Caco-2 (cell line): ENCODE data around the gene ITPRIPL2. TPM values are rescaled to one million over a fixed set of nuclear protein-coding genes. Genes with fewer than 3 reads are reported as not detected.

Experiments used
- BruUV-seq: library from RNA; stranded (reverse); fragments of 400-500 nt; replicated peaks from 2 replicates; lab custom pipeline; 2021; lab: Mats Ljungman, UMichigan
- CTCF ChIA-PET: fragments of 300-600 bp; sonication (Branson Sonifier 250); formaldehyde crosslinking; loops from one replicate; lab custom pipeline; 2022; ENCODE audit warnings: antibody characterized with exemption; lab: Charles Lee
- POLR2A ChIA-PET: fragments of 300-600 bp; sonication (Branson Sonifier 250); formaldehyde crosslinking; loops from one replicate; lab custom pipeline; 2022; ENCODE audit warnings: antibody characterized with exemption; lab: Charles Lee
- DNase-seq, 2 experiments: peaks; one replicate each; pipeline versions ENCODE4 v3.0.0 to v3.0.0-alpha.2; 2020 to 2022
- H3K27me3 ChIP-seq: replicated peaks from 2 replicates; pipeline ENCODE4 v1.6.0; 2011; ENCODE audit warnings: low read length; ENCODE audit not compliant: control insufficient read depth, insufficient read depth
- H3K36me3 ChIP-seq: 2 replicates; pipeline ENCODE4 v1.5.1; 2011; ENCODE audit warnings: low read length; ENCODE audit not compliant: control insufficient read depth, insufficient read depth
- H3K4me1 ChIP-seq: fragments of 250-450 bp; sonication (Bioruptor Pico); 2 replicates; pipeline ENCODE4 v1.5.1; 2020; ENCODE audit warnings: mild to moderate bottlenecking
- H3K4me3 ChIP-seq: 2 replicates; pipeline ENCODE4 v1.5.1; 2011; ENCODE audit warnings: low read depth, mild to moderate bottlenecking, control low read depth, low read length
- H3K9me3 ChIP-seq: fragments of 250-450 bp; sonication (Bioruptor Pico); 2 replicates; pipeline ENCODE4 v1.5.1; 2020; ENCODE audit warnings: mild to moderate bottlenecking, moderate library complexity
- H3K27ac Mint-ChIP-seq: one replicate; pipeline ENCODE4 v1.8.0; 2022; ENCODE audit warnings: mixed read lengths; ENCODE audit not compliant: unreplicated experiment
- H3K27me3 Mint-ChIP-seq: one replicate; pipeline ENCODE4 v1.8.0; 2022; ENCODE audit warnings: mixed read lengths; ENCODE audit not compliant: insufficient read depth, unreplicated experiment
- H3K36me3 Mint-ChIP-seq: one replicate; pipeline ENCODE4 v1.8.0; 2022; ENCODE audit warnings: mild to moderate bottlenecking, mixed read lengths; ENCODE audit not compliant: insufficient read depth, unreplicated experiment
- H3K4me1 Mint-ChIP-seq: one replicate; pipeline ENCODE4 v1.8.0; 2022; ENCODE audit warnings: low read depth, mixed read lengths; ENCODE audit not compliant: unreplicated experiment
- H3K4me3 Mint-ChIP-seq: one replicate; pipeline ENCODE4 v1.8.0; 2022; ENCODE audit warnings: mild to moderate bottlenecking, moderate library complexity, mixed read lengths; ENCODE audit not compliant: unreplicated experiment
- H3K9me3 Mint-ChIP-seq: one replicate; pipeline ENCODE4 v1.8.0; 2022; ENCODE audit warnings: mixed read lengths; ENCODE audit not compliant: unreplicated experiment
- intact Hi-C: fragments of 100-400 bp; cut with micrococcal nuclease; formaldehyde crosslinking; loops from one replicate; pipeline ENCODE4 v1.10.0; 2022; ENCODE audit not compliant: unreplicated experiment
- total RNA-seq: library from RNA; stranded (reverse); gene quantifications from 2 replicates; pipeline ENCODE4 v1.2.3, GENCODE V29; 2022
- TF ChIP-seq, protein P1 (sequence below), 2 experiments: fragments of 200-600 bp in 1 of 2; IDR thresholded peaks; 1 replicate in 1 of 2; 2 replicates in 1 of 2; pipeline versions ENCODE4 v1.5.1 to v1.8.0; 2011 to 2022; ENCODE audit warnings: antibody characterized with exemption in 1 of 2, control low read depth in 1 of 2, inconsistent platforms in 1 of 2, low read depth in 1 of 2, low read length in 1 of 2, mild to moderate bottlenecking in 1 of 2, moderate library complexity in 1 of 2; ENCODE audit not compliant: insufficient read depth in 1 of 2, severe bottlenecking in 1 of 2, unreplicated experiment in 1 of 2

ITPRIPL2 gene
- total RNA-seq, 1 experiment from 2014 or later: 24.5 TPM

DNA sequence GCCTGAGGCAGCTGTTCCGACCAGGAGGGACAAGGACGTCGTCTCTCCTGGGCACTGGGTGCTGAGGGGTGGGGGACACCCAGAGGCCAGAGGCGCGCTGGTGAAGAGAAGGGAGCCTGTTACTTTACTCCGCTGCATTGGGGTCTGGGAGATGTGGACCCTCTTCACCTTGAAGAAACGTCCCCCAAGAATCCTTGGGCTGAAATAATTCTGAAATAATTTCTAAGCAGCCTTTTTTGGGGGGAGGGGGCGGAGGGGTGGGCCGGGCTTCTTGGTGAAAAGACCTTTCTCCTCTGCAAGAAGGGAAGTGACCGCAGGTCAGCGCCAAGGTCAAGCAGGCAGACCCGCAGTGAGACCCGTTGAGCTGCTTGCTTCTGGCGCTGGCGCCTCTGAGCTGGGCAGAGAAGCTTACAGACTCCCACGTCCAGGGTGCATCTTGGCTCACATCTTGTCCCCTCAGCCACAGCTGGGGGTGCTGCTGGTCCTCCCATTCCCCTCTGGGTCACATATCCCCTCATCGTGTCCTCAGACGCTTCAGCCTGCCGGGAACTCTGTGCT is 55.4 kb downstream of the ITPRIPL2 start:
- ChIA-PET CTCF (interaction anchor here (1.5 kb wide), 1 partner anchor 11 kb away, joined by 4 read pairs; no protein-coding TSS in a partner anchor), POLR2A (no interaction called here)
- H3K36me3 Mint-ChIP-seq: no peaks in the 10 kb centered on the region
- Histone ChIP-seq H3K36me3 (no peaks in the 10 kb centered on the region), H3K27me3 (no peaks in the 10 kb centered on the region), H3K9me3 (no peaks in the 10 kb centered on the region), H3K4me1 (peaks cover 27% of the 10 kb centered on the region), H3K4me3 (peak overlapping the region; percentile 84)
- H3K27me3 Mint-ChIP-seq: no peaks in the 10 kb centered on the region
- no peak for DNase-seq
- no peak overlapping the region for H3K27ac Mint-ChIP-seq
- no TSS peak for BruUV-seq
- H3K4me1 Mint-ChIP-seq: no peaks in the 10 kb centered on the region
- H3K9me3 Mint-ChIP-seq: no peaks in the 10 kb centered on the region
- TF ChIP-seq, protein P1, sequence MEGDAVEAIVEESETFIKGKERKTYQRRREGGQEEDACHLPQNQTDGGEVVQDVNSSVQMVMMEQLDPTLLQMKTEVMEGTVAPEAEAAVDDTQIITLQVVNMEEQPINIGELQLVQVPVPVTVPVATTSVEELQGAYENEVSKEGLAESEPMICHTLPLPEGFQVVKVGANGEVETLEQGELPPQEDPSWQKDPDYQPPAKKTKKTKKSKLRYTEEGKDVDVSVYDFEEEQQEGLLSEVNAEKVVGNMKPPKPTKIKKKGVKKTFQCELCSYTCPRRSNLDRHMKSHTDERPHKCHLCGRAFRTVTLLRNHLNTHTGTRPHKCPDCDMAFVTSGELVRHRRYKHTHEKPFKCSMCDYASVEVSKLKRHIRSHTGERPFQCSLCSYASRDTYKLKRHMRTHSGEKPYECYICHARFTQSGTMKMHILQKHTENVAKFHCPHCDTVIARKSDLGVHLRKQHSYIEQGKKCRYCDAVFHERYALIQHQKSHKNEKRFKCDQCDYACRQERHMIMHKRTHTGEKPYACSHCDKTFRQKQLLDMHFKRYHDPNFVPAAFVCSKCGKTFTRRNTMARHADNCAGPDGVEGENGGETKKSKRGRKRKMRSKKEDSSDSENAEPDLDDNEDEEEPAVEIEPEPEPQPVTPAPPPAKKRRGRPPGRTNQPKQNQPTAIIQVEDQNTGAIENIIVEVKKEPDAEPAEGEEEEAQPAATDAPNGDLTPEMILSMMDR (IDR thresholded peaks at IDR 0.05; ENCODE audit: insufficient read depth in 1 of 2, low read depth in 1 of 2, low read length in 1 of 2, severe bottlenecking in 1 of 2, unreplicated experiment in 1 of 2): no peak
- intact Hi-C loops: loop anchor here (5.0 kb wide), 1 partner anchor 47 kb away; no protein-coding TSS in a partner anchor
- H3K4me3 Mint-ChIP-seq: peak overlapping the region; percentile 62

DNA sequence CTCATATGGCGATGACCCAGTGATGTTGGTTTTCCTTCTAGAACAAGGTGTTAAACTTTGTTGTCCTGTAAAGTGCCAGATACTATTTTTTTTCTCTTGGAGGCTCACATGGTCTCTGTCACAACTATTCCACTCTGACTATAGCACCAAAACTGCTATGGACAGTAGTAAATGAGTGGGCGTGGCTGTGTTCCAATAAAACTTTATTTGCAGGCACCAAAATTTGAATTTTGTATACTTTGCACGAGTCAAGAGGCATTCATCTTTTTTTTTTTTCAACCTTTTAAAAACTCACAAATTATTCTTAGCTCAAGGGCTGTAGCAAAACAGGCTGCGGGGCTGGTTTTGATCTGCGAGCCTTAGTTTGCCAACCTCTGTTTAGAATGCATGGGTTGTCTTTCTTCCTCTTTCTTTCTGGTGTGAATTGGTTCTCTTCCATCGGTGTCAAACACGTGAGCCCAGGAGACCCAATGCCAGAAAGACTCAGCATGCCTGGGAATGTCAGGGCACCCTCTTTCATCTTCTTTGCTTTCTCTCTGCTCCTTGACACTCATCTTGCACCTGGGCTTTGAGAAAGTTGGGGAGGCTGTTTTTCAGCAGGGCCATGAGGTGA is 56.4 kb downstream of the ITPRIPL2 start:
- Mint-ChIP-seq H3K27ac (no peak overlapping the region), H3K36me3 (no peaks in the 10 kb centered on the region), H3K4me3 (no peak overlapping the region), H3K27me3 (no peaks in the 10 kb centered on the region), H3K4me1 (no peaks in the 10 kb centered on the region), H3K9me3 (no peaks in the 10 kb centered on the region)
- Histone ChIP-seq H3K9me3 (no peaks in the 10 kb centered on the region), H3K36me3 (no peaks in the 10 kb centered on the region), H3K4me3 (no peak overlapping the region), H3K27me3 (no peaks in the 10 kb centered on the region), H3K4me1 (peaks cover 18% of the 10 kb centered on the region)
- BruUV-seq: no TSS peak
- POLR2A ChIA-PET: no interaction called here
- TF ChIP-seq, protein P1 (IDR thresholded peaks at IDR 0.05; ENCODE audit: insufficient read depth in 1 of 2, low read depth in 1 of 2, low read length in 1 of 2, severe bottlenecking in 1 of 2, unreplicated experiment in 1 of 2): no peak
- intact Hi-C loops: no loop called here
- CTCF ChIA-PET: no interaction called here
- no peak for DNase-seq

Other genes with a start within 250 kb of the ITPRIPL2 start
- gene SMG1, start 187.6 kb upstream of the ITPRIPL2 start, total RNA-seq: 79.1 and 80.2 TPM in 2 replicates
- gene TMC7, start 130.0 kb upstream of the ITPRIPL2 start, total RNA-seq: 4.0 and 4.5 TPM in 2 replicates
- gene COQ7, start 46.4 kb upstream of the ITPRIPL2 start, total RNA-seq: 15.7 and 17.3 TPM in 2 replicates
- gene SYT17, start 54.3 kb downstream of the ITPRIPL2 start, total RNA-seq: 4.2 and 4.6 TPM in 2 replicates
- not detected in 2 replicates for gene CLEC19A, start 171.8 kb downstream of the ITPRIPL2 start, total RNA-seq